Keratinocyte (primary cell): ENCODE measurements around the gene MACROH2A1.

Experiments
- EZH2 ChIP-seq: IDR thresholded peaks from one replicate; pipeline ENCODE4 v1.6.1; 2012; ENCODE audit warnings: inconsistent platforms, mild to moderate bottlenecking, low read length, moderate library complexity
- TF ChIP-seq, protein P1 (sequence below), 3 experiments: IDR thresholded peaks in 1 of 3; conservative IDR thresholded peaks in 1 of 3; optimal IDR thresholded peaks in 1 of 3; 2 replicates in 2 of 3; 3 replicates in 1 of 3; pipeline versions ENCODE3 to v1.5.1; 2011; ENCODE audit warnings: low read length in 3 of 3, mild to moderate bottlenecking in 3 of 3, moderate library complexity in 2 of 3, control low read depth in 1 of 3, inconsistent platforms in 1 of 3; ENCODE audit not compliant: insufficient read depth in 2 of 3; ENCODE audit errors: extremely low read depth in 1 of 3

DNA sequence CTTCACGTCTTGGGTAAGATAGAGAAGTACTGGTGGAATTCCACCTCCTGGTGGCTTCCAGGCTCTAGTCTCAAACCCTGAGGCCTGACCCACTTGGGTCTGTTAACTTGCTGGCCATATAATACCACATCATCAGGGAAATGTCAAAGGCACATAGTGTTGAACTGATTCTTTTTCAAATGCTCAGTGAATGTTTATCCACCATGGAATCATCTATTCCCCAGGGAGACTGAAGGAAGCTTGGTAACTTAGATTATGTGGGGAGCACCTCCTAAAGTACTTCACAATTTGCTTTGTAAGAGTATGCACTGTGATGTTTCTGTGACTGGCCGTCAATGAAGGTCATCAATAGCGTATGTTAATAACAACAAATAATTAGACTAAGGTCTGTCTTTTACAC lies 16.1 kb downstream of the MACROH2A1 start:
- TF ChIP-seq, protein P1, sequence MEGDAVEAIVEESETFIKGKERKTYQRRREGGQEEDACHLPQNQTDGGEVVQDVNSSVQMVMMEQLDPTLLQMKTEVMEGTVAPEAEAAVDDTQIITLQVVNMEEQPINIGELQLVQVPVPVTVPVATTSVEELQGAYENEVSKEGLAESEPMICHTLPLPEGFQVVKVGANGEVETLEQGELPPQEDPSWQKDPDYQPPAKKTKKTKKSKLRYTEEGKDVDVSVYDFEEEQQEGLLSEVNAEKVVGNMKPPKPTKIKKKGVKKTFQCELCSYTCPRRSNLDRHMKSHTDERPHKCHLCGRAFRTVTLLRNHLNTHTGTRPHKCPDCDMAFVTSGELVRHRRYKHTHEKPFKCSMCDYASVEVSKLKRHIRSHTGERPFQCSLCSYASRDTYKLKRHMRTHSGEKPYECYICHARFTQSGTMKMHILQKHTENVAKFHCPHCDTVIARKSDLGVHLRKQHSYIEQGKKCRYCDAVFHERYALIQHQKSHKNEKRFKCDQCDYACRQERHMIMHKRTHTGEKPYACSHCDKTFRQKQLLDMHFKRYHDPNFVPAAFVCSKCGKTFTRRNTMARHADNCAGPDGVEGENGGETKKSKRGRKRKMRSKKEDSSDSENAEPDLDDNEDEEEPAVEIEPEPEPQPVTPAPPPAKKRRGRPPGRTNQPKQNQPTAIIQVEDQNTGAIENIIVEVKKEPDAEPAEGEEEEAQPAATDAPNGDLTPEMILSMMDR (optimal IDR thresholded peaks at IDR 0.05 in 1 of 3, IDR thresholded peaks at IDR 0.05 in 1 of 3, conservative IDR thresholded peaks at IDR 0.05 in 1 of 3; ENCODE audit: extremely low read depth in 1 of 3, insufficient read depth in 2 of 3, low read length in 3 of 3) = no peak
- no peak for TF ChIP-seq EZH2
